HepG2 (cell line): ENCODE measurements around the gene OR1S2. TPM values are rescaled to one million over a fixed set of nuclear protein-coding genes. Genes with fewer than 3 reads are reported as not detected.

ENCODE experiments used
- ATRX ChIP-seq: sonication (generic); formaldehyde crosslinking; IDR thresholded peaks from 2 replicates; pipeline ENCODE4 v1.4.0; 2020; ENCODE audit warnings: missing genetic modification reagents, borderline replicate concordance
- HOXA3 ChIP-seq: sonication (generic); formaldehyde crosslinking; IDR thresholded peaks from 2 replicates; pipeline ENCODE4 v1.5.0; 2020; ENCODE audit warnings: missing genetic modification reagents
- HOXA7 ChIP-seq: sonication (generic); formaldehyde crosslinking; IDR thresholded peaks from 2 replicates; pipeline ENCODE4 v1.8.1; 2022; ENCODE audit warnings: mild to moderate bottlenecking, missing genetic modification reagents, moderate library complexity
- LCORL ChIP-seq, 2 experiments: fragments of 450-650 bp in 1 of 2; sonication (generic) in 1 of 2; formaldehyde crosslinking in 1 of 2; IDR thresholded peaks; 2 replicates each; pipeline versions ENCODE4 v1.5.0 to v1.6.1; 2017 to 2020; ENCODE audit warnings: antibody characterized with exemption in 1 of 2, missing genetic modification reagents in 1 of 2
- MATR3 ChIP-seq: sonication (generic); formaldehyde crosslinking; IDR thresholded peaks from 2 replicates; pipeline ENCODE4 v1.4.0; 2020; ENCODE audit warnings: missing genetic modification reagents
- MBNL3 ChIP-seq: fragments of 250-450 bp; sonication (Bioruptor Pico); conservative IDR thresholded peaks from 2 replicates; pipeline ENCODE4 v1.8.0; 2022; ENCODE audit warnings: mild to moderate bottlenecking, inconsistent platforms
- MXD4 ChIP-seq: IDR thresholded peaks from 2 replicates; pipeline ENCODE4 v1.6.1; 2016; ENCODE audit warnings: mild to moderate bottlenecking, missing biosample characterization, missing genetic modification reagents
- PCBP1 ChIP-seq: fragments of 200-400 bp; formaldehyde crosslinking; IDR thresholded peaks from 2 replicates; pipeline ENCODE4 v1.6.1; 2017; ENCODE audit warnings: mild to moderate bottlenecking, low read depth, low read length, borderline replicate concordance
- RBM39 ChIP-seq: fragments of 200-400 bp; formaldehyde crosslinking; IDR thresholded peaks from one replicate; pipeline ENCODE4 v1.6.1; 2018; ENCODE audit warnings: antibody characterized with exemption, mild to moderate bottlenecking, low read depth, low read length; ENCODE audit not compliant: poor library complexity, severe bottlenecking
- SPEN ChIP-seq: sonication (generic); formaldehyde crosslinking; IDR thresholded peaks from 2 replicates; pipeline ENCODE4 v1.5.1; 2020; ENCODE audit warnings: low read depth, mild to moderate bottlenecking, missing genetic modification reagents
- ZFP36L2 ChIP-seq: sonication (generic); formaldehyde crosslinking; IDR thresholded peaks from 2 replicates; pipeline ENCODE4 v1.4.0; 2020; ENCODE audit warnings: missing genetic modification reagents
- ZFP91 ChIP-seq: sonication (generic); formaldehyde crosslinking; IDR thresholded peaks from 2 replicates; pipeline ENCODE4 v1.9.0; 2022; ENCODE audit warnings: missing genetic modification reagents, mild to moderate bottlenecking, borderline replicate concordance
- ZNF687 ChIP-seq: sonication (generic); formaldehyde crosslinking; IDR thresholded peaks from 2 replicates; pipeline ENCODE4 v1.5.1; 2020; ENCODE audit warnings: mild to moderate bottlenecking, missing genetic modification reagents, moderate library complexity
- ZNF850 ChIP-seq: sonication (generic); formaldehyde crosslinking; conservative IDR thresholded peaks from 2 replicates; pipeline ENCODE4 v1.9.0; 2021; ENCODE audit warnings: mild to moderate bottlenecking, missing genetic modification reagents
- polyA plus RNA-seq, 8 experiments: library from polyadenylated mRNA; depleted of rRNA in 3 of 8; stranded (reverse) in 7 of 8; unstranded in 1 of 8; fragments of >200 nt; fragmentation: Illumina TruSeq in 4 of 8; extraction: Trizol in 4 of 8; gene quantifications; 2 replicates each; pipeline versions ENCODE4 v1.2.1 to v1.2.3, GENCODE V29; 2011 to 2016; ENCODE audit warnings: low read depth in 4 of 8, missing spikeins in 1 of 8, mixed read lengths in 1 of 8; ENCODE audit not compliant: insufficient read depth in 1 of 8
- total RNA-seq, 5 experiments: library from RNA; depleted of rRNA; stranded (reverse); fragments of >200 nt; fragmentation: Illumina TruSeq; extraction: Trizol; gene quantifications; 2 replicates each; pipeline ENCODE4 v1.2.3, GENCODE V29; 2016; ENCODE audit warnings: low read depth in 1 of 5
- TF ChIP-seq, protein P1 (sequence below): sonication (generic); formaldehyde crosslinking; IDR thresholded peaks from 2 replicates; pipeline ENCODE4 v1.4.0; 2020; ENCODE audit warnings: missing genetic modification reagents
- TF ChIP-seq, protein P2 (sequence below): sonication (generic); formaldehyde crosslinking; IDR thresholded peaks from 2 replicates; pipeline ENCODE4 v1.4.0; 2020; ENCODE audit warnings: mild to moderate bottlenecking, missing genetic modification reagents
- TF ChIP-seq, protein P3 (sequence below): sonication (generic); formaldehyde crosslinking; conservative IDR thresholded peaks from 2 replicates; pipeline ENCODE4 v1.8.0; 2022; ENCODE audit warnings: mild to moderate bottlenecking, moderate library complexity, missing genetic modification reagents

OR1S2 gene
- total and polyA plus RNA-seq, 2 of the 13 experiments (the other 11 are each of a cell fraction or from before 2014, with no cell fraction given), result not detected

DNA sequence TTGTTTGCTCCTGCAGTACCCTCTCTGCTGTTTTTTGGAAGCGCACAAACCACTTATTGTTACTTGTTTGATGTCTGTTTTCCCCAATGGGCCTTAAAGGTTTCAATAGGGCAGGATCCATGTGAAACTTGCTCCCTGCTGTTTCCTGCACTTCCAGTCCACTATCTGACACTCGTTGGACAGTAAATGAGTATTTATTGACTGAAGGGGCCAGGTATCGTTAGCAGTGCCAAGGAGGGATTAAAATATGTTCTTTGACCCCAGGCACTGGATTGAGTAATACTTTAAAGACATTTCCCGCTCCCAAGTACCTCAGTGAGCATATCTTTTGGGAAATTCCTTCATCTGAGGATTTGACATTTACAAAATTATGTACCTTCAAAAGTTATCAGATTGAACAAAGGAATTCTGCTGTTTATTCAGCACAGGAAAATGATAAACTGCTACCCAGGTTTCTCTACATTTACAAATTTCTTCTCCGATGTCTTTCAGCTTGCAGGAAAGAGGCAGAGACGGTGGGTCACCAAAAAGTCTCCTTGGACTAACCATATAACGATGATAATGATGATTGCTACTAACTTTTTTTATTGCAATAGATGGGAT, 38.3 kb downstream of the OR1S2 start (continued):
- TF ChIP-seq, protein P1, sequence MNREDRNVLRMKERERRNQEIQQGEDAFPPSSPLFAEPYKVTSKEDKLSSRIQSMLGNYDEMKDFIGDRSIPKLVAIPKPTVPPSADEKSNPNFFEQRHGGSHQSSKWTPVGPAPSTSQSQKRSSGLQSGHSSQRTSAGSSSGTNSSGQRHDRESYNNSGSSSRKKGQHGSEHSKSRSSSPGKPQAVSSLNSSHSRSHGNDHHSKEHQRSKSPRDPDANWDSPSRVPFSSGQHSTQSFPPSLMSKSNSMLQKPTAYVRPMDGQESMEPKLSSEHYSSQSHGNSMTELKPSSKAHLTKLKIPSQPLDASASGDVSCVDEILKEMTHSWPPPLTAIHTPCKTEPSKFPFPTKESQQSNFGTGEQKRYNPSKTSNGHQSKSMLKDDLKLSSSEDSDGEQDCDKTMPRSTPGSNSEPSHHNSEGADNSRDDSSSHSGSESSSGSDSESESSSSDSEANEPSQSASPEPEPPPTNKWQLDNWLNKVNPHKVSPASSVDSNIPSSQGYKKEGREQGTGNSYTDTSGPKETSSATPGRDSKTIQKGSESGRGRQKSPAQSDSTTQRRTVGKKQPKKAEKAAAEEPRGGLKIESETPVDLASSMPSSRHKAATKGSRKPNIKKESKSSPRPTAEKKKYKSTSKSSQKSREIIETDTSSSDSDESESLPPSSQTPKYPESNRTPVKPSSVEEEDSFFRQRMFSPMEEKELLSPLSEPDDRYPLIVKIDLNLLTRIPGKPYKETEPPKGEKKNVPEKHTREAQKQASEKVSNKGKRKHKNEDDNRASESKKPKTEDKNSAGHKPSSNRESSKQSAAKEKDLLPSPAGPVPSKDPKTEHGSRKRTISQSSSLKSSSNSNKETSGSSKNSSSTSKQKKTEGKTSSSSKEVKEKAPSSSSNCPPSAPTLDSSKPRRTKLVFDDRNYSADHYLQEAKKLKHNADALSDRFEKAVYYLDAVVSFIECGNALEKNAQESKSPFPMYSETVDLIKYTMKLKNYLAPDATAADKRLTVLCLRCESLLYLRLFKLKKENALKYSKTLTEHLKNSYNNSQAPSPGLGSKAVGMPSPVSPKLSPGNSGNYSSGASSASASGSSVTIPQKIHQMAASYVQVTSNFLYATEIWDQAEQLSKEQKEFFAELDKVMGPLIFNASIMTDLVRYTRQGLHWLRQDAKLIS (CRISPR knock-in tag), result no peak
- TF ChIP-seq ZFP91 (CRISPR knock-in tag) (no peak), RBM39 (no peak), ZFP36L2 (CRISPR knock-in tag) (no peak), LCORL (IDR thresholded peaks at IDR 0.05) (no peak), LCORL (CRISPR knock-in tag; IDR thresholded peaks at IDR 0.05) (peak; percentile 91), MATR3 (CRISPR knock-in tag) (no peak), MXD4 (no peak), HOXA7 (CRISPR knock-in tag) (no peak), HOXA3 (CRISPR knock-in tag) (peak; percentile 45; the same call in 1 of the 2 replicates), PCBP1 (no peak), ATRX (CRISPR knock-in tag) (no peak), ZNF687 (no peak), ZNF850 (CRISPR knock-in tag) (no peak), SPEN (CRISPR knock-in tag) (no peak), MBNL3 (CRISPR knock-in tag) (no peak)
- TF ChIP-seq, protein P2, sequence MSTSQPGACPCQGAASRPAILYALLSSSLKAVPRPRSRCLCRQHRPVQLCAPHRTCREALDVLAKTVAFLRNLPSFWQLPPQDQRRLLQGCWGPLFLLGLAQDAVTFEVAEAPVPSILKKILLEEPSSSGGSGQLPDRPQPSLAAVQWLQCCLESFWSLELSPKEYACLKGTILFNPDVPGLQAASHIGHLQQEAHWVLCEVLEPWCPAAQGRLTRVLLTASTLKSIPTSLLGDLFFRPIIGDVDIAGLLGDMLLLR (CRISPR knock-in tag), result no peak
- TF ChIP-seq, protein P3, sequence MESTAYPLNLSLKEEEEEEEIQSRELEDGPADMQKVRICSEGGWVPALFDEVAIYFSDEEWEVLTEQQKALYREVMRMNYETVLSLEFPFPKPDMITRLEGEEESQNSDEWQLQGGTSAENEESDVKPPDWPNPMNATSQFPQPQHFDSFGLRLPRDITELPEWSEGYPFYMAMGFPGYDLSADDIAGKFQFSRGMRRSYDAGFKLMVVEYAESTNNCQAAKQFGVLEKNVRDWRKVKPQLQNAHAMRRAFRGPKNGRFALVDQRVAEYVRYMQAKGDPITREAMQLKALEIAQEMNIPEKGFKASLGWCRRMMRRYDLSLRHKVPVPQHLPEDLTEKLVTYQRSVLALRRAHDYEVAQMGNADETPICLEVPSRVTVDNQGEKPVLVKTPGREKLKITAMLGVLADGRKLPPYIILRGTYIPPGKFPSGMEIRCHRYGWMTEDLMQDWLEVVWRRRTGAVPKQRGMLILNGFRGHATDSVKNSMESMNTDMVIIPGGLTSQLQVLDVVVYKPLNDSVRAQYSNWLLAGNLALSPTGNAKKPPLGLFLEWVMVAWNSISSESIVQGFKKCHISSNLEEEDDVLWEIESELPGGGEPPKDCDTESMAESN, result 0 out of 2 replicates have a peak, but pooled peaks have one; percentile 59
